GM12878 (cell line): ENCODE data around the gene GALNT18. TPM values are rescaled to one million over a fixed set of nuclear protein-coding genes. Genes with fewer than 3 reads are reported as not detected.

ENCODE experiments used
- ATAC-seq: fragments of 200-7000 bp; cut with Tn5 transposase; 3 replicates; pipeline ENCODE4 v1.9.1; 2020; ENCODE audit warnings: mild to moderate bottlenecking, moderate library complexity
- BruUV-seq: library from RNA; stranded (reverse); fragments of 400-500 nt; replicated peaks from 2 replicates; lab custom pipeline; 2021; lab: Mats Ljungman, UMichigan
- CTCF ChIA-PET: fragments of 300-600 bp; sonication (Branson Sonifier 250); formaldehyde crosslinking; extraction: SDS; loops from one replicate; lab custom pipeline; 2021; ENCODE audit warnings: inconsistent platforms; lab: Yijun Ruan, JAX
- POLR2A ChIA-PET: fragments of 350-600 bp; formaldehyde crosslinking; extraction: SDS; loops from one replicate; lab custom pipeline; 2021; ENCODE audit warnings: inconsistent platforms; lab: Charles Lee
- RAD21 ChIA-PET: fragments of 300-600 bp; sonication (Branson Sonifier 250); formaldehyde crosslinking; loops from one replicate; lab custom pipeline; 2023; ENCODE audit warnings: antibody characterized with exemption; ENCODE audit not compliant: unreplicated experiment; lab: Charles Lee
- SMC1A ChIA-PET: fragments of 300-600 bp; sonication (Branson Sonifier 250); formaldehyde crosslinking; loops from one replicate; lab custom pipeline; 2023; ENCODE audit not compliant: unreplicated experiment, uncharacterized antibody; lab: Charles Lee
- DNase-seq: peaks from one replicate; pipeline ENCODE4 v3.0.0-alpha.2; 2011; ENCODE audit warnings: low read depth, low spot score
- FAIRE-seq: peaks from 3 replicates; lab custom pipeline; 2011; peaks lifted over from hg19 to GRCh38; lab: Jason Lieb, UNC
- H2AFZ ChIP-seq: 2 replicates; pipeline ENCODE4 v1.6.0; 2011; ENCODE audit warnings: low read depth, low read length, control low read depth; ENCODE audit not compliant: control insufficient read depth
- H3K27ac ChIP-seq: 2 replicates; pipeline ENCODE4 v1.5.1; 2011; ENCODE audit warnings: control low read depth; ENCODE audit not compliant: control insufficient read depth, insufficient read depth
- H3K27me3 ChIP-seq, 2 experiments: replicated peaks in 1 of 2; 2 replicates each; pipeline versions ENCODE4 v1.6.0 to v1.6.1; 2011; ENCODE audit warnings: low read length in 1 of 2; ENCODE audit not compliant: control insufficient read depth in 2 of 2, insufficient read depth in 2 of 2
- H3K36me3 ChIP-seq, 2 experiments: 2 replicates each; pipeline ENCODE4 v1.5.1; 2011; ENCODE audit warnings: low read length in 1 of 2; ENCODE audit not compliant: control insufficient read depth in 2 of 2, insufficient read depth in 2 of 2
- H3K4me1 ChIP-seq: 2 replicates; pipeline ENCODE4 v1.6.1; 2011; ENCODE audit warnings: mild to moderate bottlenecking, low read length, moderate library complexity, mixed read lengths; ENCODE audit not compliant: control insufficient read depth, insufficient read depth
- H3K4me2 ChIP-seq: 2 replicates; pipeline ENCODE4 v1.6.0; 2011; ENCODE audit warnings: control low read depth; ENCODE audit not compliant: control insufficient read depth, insufficient read depth
- H3K4me3 ChIP-seq: fragments of 200-600 bp; sonication (generic); 2 replicates; pipeline ENCODE4 v1.5.1; 2016
- H3K79me2 ChIP-seq: 2 replicates; pipeline ENCODE4 v1.6.0; 2011; ENCODE audit warnings: low read length; ENCODE audit not compliant: control insufficient read depth, insufficient read depth
- H3K9ac ChIP-seq: 2 replicates; pipeline ENCODE4 v1.8.0; 2011; ENCODE audit warnings: low read length, control low read depth, mixed read lengths; ENCODE audit not compliant: control insufficient read depth, insufficient read depth
- H3K9me3 ChIP-seq: replicated peaks from 3 replicates; pipeline ENCODE4 v1.5.1; 2011; ENCODE audit warnings: mild to moderate bottlenecking, low read length; ENCODE audit not compliant: control insufficient read depth, insufficient read depth
- H4K20me1 ChIP-seq: 2 replicates; pipeline ENCODE4 v1.6.0; 2011; ENCODE audit not compliant: control insufficient read depth, insufficient read depth
- BRCA1 ChIP-seq: IDR thresholded peaks from 2 replicates; pipeline ENCODE4 v1.6.1; 2011; ENCODE audit warnings: low read depth, low read length, improper control_type of control experiment
- CBFB ChIP-seq: IDR thresholded peaks from 2 replicates; pipeline ENCODE4 v1.6.1; 2016; ENCODE audit warnings: antibody characterized with exemption, low read depth
- EGR1 ChIP-seq, 2 experiments: IDR thresholded peaks; 1 replicate in 1 of 2; 2 replicates in 1 of 2; pipeline ENCODE4 v1.6.1; 2011 to 2012; ENCODE audit warnings: low read depth in 2 of 2, low read length in 2 of 2, borderline replicate concordance in 1 of 2, mild to moderate bottlenecking in 1 of 2, moderate library complexity in 1 of 2
- ELK1 ChIP-seq: IDR thresholded peaks from 2 replicates; pipeline ENCODE4 v1.6.1; 2012; ENCODE audit warnings: low read depth, low read length, improper control_type of control experiment
- MYC ChIP-seq: IDR thresholded peaks from 2 replicates; pipeline ENCODE4 v1.6.1; 2011; ENCODE audit warnings: mild to moderate bottlenecking, low read length, moderate library complexity, inconsistent platforms; ENCODE audit not compliant: insufficient read depth, insufficient replicate concordance, insufficient read length, severe bottlenecking
- NR2C2 ChIP-seq: IDR thresholded peaks from 2 replicates; pipeline ENCODE4 v1.6.1; 2011; ENCODE audit warnings: borderline replicate concordance, low read depth; ENCODE audit not compliant: control insufficient read depth, insufficient read length
- RFX5 ChIP-seq: IDR thresholded peaks from 2 replicates; pipeline ENCODE4 v1.6.1; 2011; ENCODE audit warnings: low read depth, low read length, improper control_type of control experiment
- SREBF2 ChIP-seq: IDR thresholded peaks from 2 replicates; pipeline ENCODE4 v1.6.1; 2012; ENCODE audit warnings: mild to moderate bottlenecking, low read length
- TCF7 ChIP-seq: IDR thresholded peaks from 2 replicates; pipeline ENCODE4 v1.6.1; 2014; ENCODE audit warnings: antibody characterized with exemption, borderline replicate concordance
- WGBS: methylation state at CpG from one replicate; pipeline ENCODE4 v1.1.6; 2016; ENCODE audit warnings: low lambda C conversion rate; ENCODE audit not compliant: insufficient replicate concordance, insufficient coverage; ENCODE audit errors: missing lambda C conversion rate; 5-methylcytosine and 5-hydroxymethylcytosine counted together
- in situ Hi-C: fragments of 300-500 bp; cut with MboI; formaldehyde crosslinking; loops from 9 replicates; pipeline ENCODE4 v1.14.3; 2018; ENCODE audit warnings: mixed read lengths
- intact Hi-C: fragments of 100-400 bp; cut with micrococcal nuclease; formaldehyde crosslinking; loops from one replicate; pipeline ENCODE4 v1.14.2; 2022; ENCODE audit not compliant: unreplicated experiment
- polyA plus RNA-seq, 11 experiments: library from polyadenylated mRNA; depleted of rRNA in 4 of 11; unstranded in 6 of 11; stranded (reverse) in 5 of 11; fragments of >200 nt; fragmentation: Nextera tagmentation in 4 of 11; fragmentation: Illumina TruSeq in 1 of 11; extraction: Ambion mirVana in 4 of 11; extraction: Trizol in 1 of 11; gene quantifications; 1 replicate in 1 of 11; 2 replicates in 10 of 11; pipeline versions ENCODE4 v1.2.1 to v1.2.3, GENCODE V29; 2011 to 2016; ENCODE audit warnings: inconsistent platforms in 2 of 11, missing spikeins in 2 of 11, low read depth in 1 of 11
- total RNA-seq, 4 experiments: library from RNA; depleted of rRNA in 3 of 4; stranded (reverse); fragments of >200 nt in 3 of 4; fragmentation: Illumina TruSeq in 1 of 4; extraction: Trizol in 1 of 4; gene quantifications; 2 replicates each; pipeline versions ENCODE4 v1.2.1 to v1.2.3, GENCODE V29; 2013 to 2021
- TF ChIP-seq, protein P1 (sequence below), 3 experiments: IDR thresholded peaks in 2 of 3; conservative IDR thresholded peaks in 1 of 3; 2 replicates each; pipeline ENCODE4 v1.5.1; 2011; ENCODE audit warnings: low read depth in 3 of 3, low read length in 3 of 3, mild to moderate bottlenecking in 3 of 3, control low read depth in 2 of 3, moderate library complexity in 2 of 3, inconsistent platforms in 1 of 3, mixed read lengths in 1 of 3; ENCODE audit not compliant: control insufficient read depth in 2 of 3, insufficient read depth in 1 of 3; ENCODE audit errors: extremely low read depth in 1 of 3

The GALNT18 gene
- total and polyA plus RNA-seq, 10 of the 15 experiments (the other 5 are each of a cell fraction or from before 2014, with no cell fraction given): 1.2 to 14.2 (median 6.3) TPM

GRCh38 chr11:11338304-11338703 lies 283.5 kb downstream of the GALNT18 start (continued):
- TF ChIP-seq MYC: no peak
- no peak for TF ChIP-seq SREBF2

DNA sequence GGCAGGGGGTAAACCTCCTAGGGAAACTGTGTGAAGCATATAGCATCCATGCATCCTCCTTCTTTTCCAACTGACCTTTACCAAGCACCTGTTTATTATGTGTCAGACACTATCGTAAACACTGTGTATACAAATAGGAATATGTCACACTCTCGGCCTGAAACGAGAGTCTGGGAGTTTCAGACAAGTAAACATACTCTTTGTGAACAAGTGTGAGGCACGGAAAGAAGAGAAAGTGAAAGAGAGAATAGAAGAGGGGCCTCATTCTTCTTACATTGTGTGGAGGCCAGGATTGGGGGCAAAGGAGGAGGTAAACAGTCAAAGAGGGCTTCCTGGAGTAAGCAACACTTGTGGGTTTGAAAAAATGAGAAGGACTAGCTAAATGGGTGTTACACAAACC lies 285.1 kb downstream of the GALNT18 start:
- Histone ChIP-seq H3K9ac (no peak overlapping the region), H4K20me1 (no peaks in the 10 kb centered on the region), H3K9me3 (no peaks in the 10 kb centered on the region), H3K27ac (no peak overlapping the region), H3K36me3 (no peaks in the 10 kb centered on the region; a peak in 1 of 4 replicates), H3K4me3 (no peak overlapping the region), H3K4me1 (no peaks in the 10 kb centered on the region), H3K79me2 (no peaks in the 10 kb centered on the region), H2AFZ (no peak overlapping the region), H3K4me2 (no peak overlapping the region), H3K27me3 (no peaks in the 10 kb centered on the region)
- FAIRE-seq (no peak), DNase-seq (no peak), ATAC-seq (no peak; the same call in 2 of the 3 replicates)
- ChIA-PET RAD21 (no interaction called here), POLR2A (no interaction called here), SMC1A (interaction anchor here (1.3 kb wide), 1 partner anchor 8 kb away, joined by 3 read pairs; no protein-coding TSS in a partner anchor), CTCF (no interaction called here)
- BruUV-seq: no TSS peak
- in situ Hi-C loops: no loop called here
- TF ChIP-seq EGR1 (IDR thresholded peaks at IDR 0.05; ENCODE audit: borderline replicate concordance in 1 of 2, low read depth in 2 of 2, low read length in 2 of 2) (no peak), NR2C2 (no peak), TCF7 (no peak), BRCA1 (no peak), ELK1 (no peak), RFX5 (no peak), CBFB (no peak)
- TF ChIP-seq, protein P1, sequence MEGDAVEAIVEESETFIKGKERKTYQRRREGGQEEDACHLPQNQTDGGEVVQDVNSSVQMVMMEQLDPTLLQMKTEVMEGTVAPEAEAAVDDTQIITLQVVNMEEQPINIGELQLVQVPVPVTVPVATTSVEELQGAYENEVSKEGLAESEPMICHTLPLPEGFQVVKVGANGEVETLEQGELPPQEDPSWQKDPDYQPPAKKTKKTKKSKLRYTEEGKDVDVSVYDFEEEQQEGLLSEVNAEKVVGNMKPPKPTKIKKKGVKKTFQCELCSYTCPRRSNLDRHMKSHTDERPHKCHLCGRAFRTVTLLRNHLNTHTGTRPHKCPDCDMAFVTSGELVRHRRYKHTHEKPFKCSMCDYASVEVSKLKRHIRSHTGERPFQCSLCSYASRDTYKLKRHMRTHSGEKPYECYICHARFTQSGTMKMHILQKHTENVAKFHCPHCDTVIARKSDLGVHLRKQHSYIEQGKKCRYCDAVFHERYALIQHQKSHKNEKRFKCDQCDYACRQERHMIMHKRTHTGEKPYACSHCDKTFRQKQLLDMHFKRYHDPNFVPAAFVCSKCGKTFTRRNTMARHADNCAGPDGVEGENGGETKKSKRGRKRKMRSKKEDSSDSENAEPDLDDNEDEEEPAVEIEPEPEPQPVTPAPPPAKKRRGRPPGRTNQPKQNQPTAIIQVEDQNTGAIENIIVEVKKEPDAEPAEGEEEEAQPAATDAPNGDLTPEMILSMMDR (IDR thresholded peaks at IDR 0.05 in 2 of 3, conservative IDR thresholded peaks at IDR 0.05 in 1 of 3; ENCODE audit: control insufficient read depth in 2 of 3, extremely low read depth in 1 of 3, insufficient read depth in 1 of 3, low read depth in 3 of 3, low read length in 3 of 3): no peak
- 19% methylated on average over 4 of the region's 4 CpGs for WGBS
- intact Hi-C loops: no loop called here
